MG63 (cell line): ENCODE data around the gene ZSWIM6. TPM values are rescaled to one million over a fixed set of nuclear protein-coding genes. Genes with fewer than 3 reads are reported as not detected.
"Not testable (repeated sequence)": the region's sequence is repeated elsewhere in the genome, so short reads cannot be mapped to it uniquely, and the experiment has no call there.

Source experiments
- DNase-seq: peaks from one replicate; pipeline ENCODE4 v3.0.0-alpha.2; 2020
- H3K27me3 ChIP-seq: fragments of 250-450 bp; sonication (Bioruptor Pico); 2 replicates; pipeline ENCODE4 v1.5.1; 2020; ENCODE audit warnings: mild to moderate bottlenecking, moderate library complexity
- H3K36me3 ChIP-seq: fragments of 250-450 bp; sonication (Bioruptor Pico); 2 replicates; pipeline ENCODE4 v1.5.1; 2020; ENCODE audit warnings: mild to moderate bottlenecking, moderate library complexity
- H3K4me3 ChIP-seq: fragments of 250-450 bp; sonication (Bioruptor Pico); 2 replicates; pipeline ENCODE4 v1.5.1; 2020; ENCODE audit warnings: mild to moderate bottlenecking, moderate library complexity
- H3K9me3 ChIP-seq: fragments of 250-450 bp; sonication (Bioruptor Pico); 2 replicates; pipeline ENCODE4 v1.5.1; 2020; ENCODE audit warnings: mild to moderate bottlenecking, moderate library complexity
- total RNA-seq: library from RNA; depleted of rRNA; stranded (reverse); fragments of >200 nt; shearing (Covaris generic); gene quantifications from 2 replicates; pipeline ENCODE4 v1.2.3, GENCODE V29; 2014; ENCODE audit warnings: low replicate concordance

Gene ZSWIM6
- total RNA-seq, 1 experiment from 2014 or later, result 3.3 TPM

GRCh38 chr5:61406497-61406896, 74.4 kb downstream of the ZSWIM6 start:
- DNase-seq, H3K9me3 ChIP-seq, H3K4me3 ChIP-seq, H3K27me3 ChIP-seq, H3K36me3 ChIP-seq: not testable (repeated sequence)

DNA sequence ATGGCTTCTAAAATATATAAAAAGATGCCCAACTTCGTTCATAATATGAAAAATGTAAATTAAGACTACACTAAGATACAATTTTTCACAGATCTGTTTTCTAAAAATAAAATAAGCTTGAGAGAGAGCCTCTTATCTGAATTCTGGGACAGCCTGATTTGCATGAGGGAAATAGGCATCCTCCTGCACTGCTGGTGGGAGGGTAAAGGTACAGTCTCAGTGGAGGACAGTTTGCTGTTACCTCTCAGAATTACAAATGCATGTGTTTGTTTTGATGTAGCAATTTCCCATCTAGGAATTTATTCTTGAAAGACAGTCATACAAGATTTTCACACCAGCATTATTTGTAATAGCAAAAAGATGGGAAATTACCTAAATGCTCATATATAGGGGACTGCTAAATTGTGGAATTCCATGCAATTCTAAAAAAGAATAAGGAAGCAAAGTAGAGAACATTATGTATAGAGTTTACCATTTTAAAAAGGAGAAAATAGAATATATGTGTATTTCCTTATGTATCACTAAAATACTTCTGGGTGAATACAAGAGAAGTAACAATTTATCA, 75.7 kb downstream of the ZSWIM6 start:
- Histone ChIP-seq H3K9me3 (no peaks in the 10 kb centered on the region), H3K4me3 (no peak overlapping the region), H3K36me3 (no peaks in the 10 kb centered on the region; the same call in 1 of the 2 replicates), H3K27me3 (no peaks in the 10 kb centered on the region)
- no peak for DNase-seq

DNA sequence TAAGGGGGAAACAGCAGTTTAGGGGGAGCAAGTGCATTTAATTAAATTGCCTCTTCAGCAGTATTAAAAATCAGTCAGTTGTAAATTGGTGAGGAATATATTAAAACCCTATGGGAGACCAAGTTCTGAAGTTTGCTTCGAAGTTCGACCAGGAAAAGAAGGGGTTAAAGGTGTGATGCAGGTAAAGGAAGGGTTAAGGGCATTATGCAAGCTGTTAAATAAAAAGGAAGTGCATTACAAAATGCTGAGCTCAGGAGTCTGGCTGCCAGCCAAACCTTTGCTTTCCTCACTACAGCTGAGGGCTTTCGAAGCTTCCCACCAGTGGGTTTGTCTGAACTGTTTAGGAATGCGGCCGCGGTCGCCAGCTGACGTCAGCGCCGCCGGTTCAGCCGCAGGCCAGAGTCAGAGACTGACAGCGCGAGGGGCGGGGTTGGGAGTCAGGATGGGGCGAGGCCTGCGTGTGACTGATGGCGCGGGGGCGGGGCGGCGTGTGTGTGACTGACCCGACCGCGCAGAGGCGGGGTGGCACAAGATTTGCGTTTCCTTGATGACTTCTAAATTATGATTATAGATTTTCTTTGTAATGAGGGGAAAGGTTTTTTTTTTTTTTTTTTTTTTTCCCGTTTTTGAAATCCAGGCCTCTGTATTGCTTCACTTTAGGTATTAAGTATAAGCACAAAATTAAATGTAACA, 76.6 kb downstream of the ZSWIM6 start:
- Histone ChIP-seq H3K4me3 (peak overlapping the region; percentile 18), H3K27me3 (no peaks in the 10 kb centered on the region), H3K9me3 (no peaks in the 10 kb centered on the region), H3K36me3 (no peaks in the 10 kb centered on the region; the same call in 1 of the 2 replicates)
- DNase-seq, result peak; percentile 99

DNA sequence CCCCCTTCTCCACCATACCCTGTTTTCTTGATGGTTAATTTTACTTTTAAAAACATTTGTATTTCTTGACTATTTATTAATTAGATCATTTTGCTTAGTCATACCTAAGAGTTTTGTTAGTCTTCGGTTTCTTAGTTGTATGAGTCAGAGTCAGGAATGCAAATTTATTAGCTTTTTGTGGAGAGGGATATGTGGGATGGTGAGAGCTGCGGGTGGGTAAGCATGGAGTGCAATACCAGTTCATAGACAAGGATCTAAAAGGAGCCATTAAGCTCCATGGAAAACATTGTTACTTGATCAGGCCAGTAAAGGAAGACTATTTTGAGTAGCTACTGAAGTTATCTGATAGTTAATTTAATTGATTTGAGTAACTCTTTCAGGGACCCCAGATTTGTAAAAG, 77.5 kb downstream of the ZSWIM6 start:
- Histone ChIP-seq H3K36me3 (no peaks in the 10 kb centered on the region; the same call in 1 of the 2 replicates), H3K27me3 (no peaks in the 10 kb centered on the region), H3K9me3 (no peaks in the 10 kb centered on the region), H3K4me3 (peak overlapping the region; percentile 18)
- DNase-seq, result peak; percentile 53

- no peaks in the 10 kb centered on the region for H3K9me3 ChIP-seq
- H3K4me3 ChIP-seq, result no peak overlapping the region
- DNase-seq, result no peak
- H3K27me3 ChIP-seq, result no peaks in the 10 kb centered on the region
- H3K36me3 ChIP-seq, result no peaks in the 10 kb centered on the region; the same call in 1 of the 2 replicates
Measured at GRCh38 chr5:61410811-61411210, 78.8 kb downstream of the ZSWIM6 start.

DNA sequence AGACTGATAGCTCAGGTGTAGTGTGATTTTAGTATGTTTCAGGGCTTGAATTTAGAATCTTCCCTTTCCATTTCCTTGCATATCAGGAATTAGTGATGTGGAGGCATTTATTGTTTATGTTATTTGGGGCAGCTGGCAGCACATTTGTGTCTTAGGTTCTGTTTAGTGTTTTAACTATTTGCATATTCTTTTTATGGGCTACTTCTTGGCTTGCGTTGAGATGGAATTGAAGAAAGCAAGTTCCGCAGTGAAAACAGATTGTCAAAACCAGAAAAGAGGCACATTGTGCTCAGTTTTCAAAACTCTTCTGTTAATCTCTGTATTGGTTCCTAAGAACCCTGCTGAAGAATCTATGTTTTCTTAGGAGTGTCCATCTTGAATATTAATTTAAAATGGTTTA, 80.3 kb downstream of the ZSWIM6 start:
- no peak overlapping the region for H3K4me3 ChIP-seq
- H3K9me3 ChIP-seq, result no peaks in the 10 kb centered on the region
- no peaks in the 10 kb centered on the region; the same call in 1 of the 2 replicates for H3K36me3 ChIP-seq
- H3K27me3 ChIP-seq, result no peaks in the 10 kb centered on the region
- no peak for DNase-seq

- not testable (repeated sequence) for H3K27me3 ChIP-seq, H3K9me3 ChIP-seq, H3K36me3 ChIP-seq, H3K4me3 ChIP-seq, DNase-seq
Measured at GRCh38 chr5:61413205-61413604, 81.1 kb downstream of the ZSWIM6 start.

- DNase-seq, result no peak
- no peaks in the 10 kb centered on the region for H3K9me3 ChIP-seq
- H3K27me3 ChIP-seq, result no peaks in the 10 kb centered on the region
- no peaks in the 10 kb centered on the region; the same call in 1 of the 2 replicates for H3K36me3 ChIP-seq
- H3K4me3 ChIP-seq, result no peak overlapping the region
Measured at GRCh38 chr5:61414806-61415205, 82.7 kb downstream of the ZSWIM6 start.

- no peak overlapping the region for H3K4me3 ChIP-seq
- H3K27me3 ChIP-seq, result no peaks in the 10 kb centered on the region
- H3K36me3 ChIP-seq, result no peaks in the 10 kb centered on the region
- DNase-seq, result no peak
- no peaks in the 10 kb centered on the region for H3K9me3 ChIP-seq
Measured at GRCh38 chr5:61416010-61416409, 84.0 kb downstream of the ZSWIM6 start.

DNA sequence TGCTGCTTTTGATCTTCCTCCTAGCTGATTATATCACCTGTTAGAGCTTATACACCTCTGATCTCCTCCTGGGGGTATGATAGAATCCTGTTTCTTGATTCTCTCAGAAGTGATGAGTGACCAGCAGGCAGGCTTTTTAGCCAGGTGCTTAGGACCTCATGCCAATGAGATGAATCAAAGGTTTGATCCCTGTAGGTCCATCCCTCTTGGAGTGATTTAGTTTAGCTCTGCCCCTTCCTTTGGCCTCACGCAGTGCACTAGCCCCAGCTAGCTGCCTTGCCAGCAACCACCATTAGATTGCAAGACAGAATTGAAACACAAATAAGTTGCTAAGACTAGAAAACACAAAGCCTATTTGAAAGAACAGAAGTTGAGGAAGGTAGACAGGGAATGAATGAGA, 84.4 kb downstream of the ZSWIM6 start:
- Histone ChIP-seq H3K27me3 (no peaks in the 10 kb centered on the region), H3K9me3 (no peaks in the 10 kb centered on the region; the same call in 1 of the 2 replicates), H3K4me3 (no peak overlapping the region), H3K36me3 (no peaks in the 10 kb centered on the region)
- DNase-seq, result no peak

DNA sequence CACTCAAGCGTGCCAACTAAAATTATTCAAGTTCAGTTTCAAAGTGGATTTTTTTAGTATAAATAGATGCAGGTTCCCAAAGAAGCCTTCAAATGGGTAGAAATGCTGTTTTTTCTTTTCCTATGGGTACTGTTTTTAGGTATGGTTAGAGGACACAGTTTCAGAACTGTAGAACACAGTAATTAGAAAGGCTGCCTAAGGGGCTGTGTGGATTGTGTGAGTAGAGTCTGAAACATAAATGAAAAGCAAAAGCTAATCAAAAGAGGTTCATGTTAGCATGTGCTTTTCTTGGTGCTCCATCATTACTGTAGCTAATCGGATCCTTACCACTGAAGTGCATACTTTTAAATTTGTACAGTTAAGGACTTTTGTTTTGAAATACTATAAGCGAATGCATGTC, 85.3 kb downstream of the ZSWIM6 start:
- no peak for DNase-seq
- Histone ChIP-seq H3K27me3 (no peaks in the 10 kb centered on the region), H3K36me3 (no peaks in the 10 kb centered on the region), H3K9me3 (no peaks in the 10 kb centered on the region; the same call in 1 of the 2 replicates), H3K4me3 (no peak overlapping the region)

- H3K27me3 ChIP-seq, result no peaks in the 10 kb centered on the region
- H3K36me3 ChIP-seq, result no peaks in the 10 kb centered on the region
- H3K4me3 ChIP-seq, result no peak overlapping the region
- H3K9me3 ChIP-seq, result no peaks in the 10 kb centered on the region; the same call in 1 of the 2 replicates
- DNase-seq, result no peak
Measured at GRCh38 chr5:61417851-61418250, 85.8 kb downstream of the ZSWIM6 start.

DNA sequence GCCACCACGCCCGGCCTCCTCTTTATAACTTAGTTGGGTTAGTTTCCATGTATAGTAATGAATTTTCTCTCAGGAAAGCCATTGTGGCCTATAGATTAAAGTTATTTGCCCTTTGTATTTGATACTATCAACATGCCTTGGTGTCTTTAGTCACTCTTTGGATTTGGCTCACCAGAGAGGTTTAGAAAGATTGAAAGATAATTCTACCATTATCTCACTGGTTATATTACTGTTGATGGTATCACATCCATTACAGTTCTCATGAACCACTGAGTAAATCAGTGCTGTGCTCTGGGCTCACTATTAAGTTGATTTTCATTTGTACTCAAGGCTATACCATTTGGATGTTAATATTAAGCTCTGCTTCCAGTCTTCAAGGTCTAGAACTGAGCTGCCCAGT, 87.0 kb downstream of the ZSWIM6 start:
- Histone ChIP-seq H3K4me3 (no peak overlapping the region), H3K36me3 (no peaks in the 10 kb centered on the region), H3K27me3 (no peaks in the 10 kb centered on the region), H3K9me3 (no peaks in the 10 kb centered on the region; the same call in 1 of the 2 replicates)
- DNase-seq, result no peak

DNA sequence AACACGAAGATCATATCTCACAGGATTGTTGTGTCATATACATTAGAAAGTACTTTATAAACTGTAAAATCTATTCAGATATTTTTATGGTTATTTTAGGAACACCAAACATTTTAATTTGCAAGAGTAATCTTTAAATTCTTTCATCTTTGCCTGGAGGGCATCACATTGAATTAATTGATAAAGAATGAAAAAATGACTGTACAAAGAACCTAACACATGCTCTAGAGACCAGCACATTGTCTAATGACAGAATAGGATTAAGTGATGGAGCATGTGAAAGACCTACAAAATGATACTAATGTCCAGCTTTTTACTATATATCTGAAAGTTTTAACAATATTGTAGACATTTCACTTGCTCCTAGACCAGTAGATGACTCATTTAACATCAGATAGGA, 88.0 kb downstream of the ZSWIM6 start:
- no peak overlapping the region for H3K4me3 ChIP-seq
- no peaks in the 10 kb centered on the region; the same call in 1 of the 2 replicates for H3K9me3 ChIP-seq
- no peaks in the 10 kb centered on the region for H3K27me3 ChIP-seq
- DNase-seq, result no peak
- no peaks in the 10 kb centered on the region for H3K36me3 ChIP-seq

DNA sequence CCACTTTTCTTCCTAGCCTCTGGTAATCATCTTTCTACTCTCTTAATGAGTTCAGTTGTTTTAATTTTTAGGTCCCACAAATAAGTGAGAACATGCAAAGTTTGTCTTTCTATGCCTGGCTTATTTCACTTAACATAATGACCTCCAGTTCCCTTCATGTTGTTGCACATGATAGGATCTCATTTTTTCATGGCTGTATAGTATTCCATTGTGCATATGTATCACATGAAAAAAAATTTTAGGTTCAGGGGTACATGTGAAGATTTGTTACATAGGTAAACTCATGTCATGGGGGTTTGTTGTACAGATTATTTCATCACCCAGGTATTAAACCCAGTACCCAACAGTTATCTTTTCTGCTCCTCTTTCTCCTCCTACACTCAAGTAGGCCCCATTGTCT, 89.2 kb downstream of the ZSWIM6 start:
- H3K27me3 ChIP-seq, H3K9me3 ChIP-seq, DNase-seq, H3K4me3 ChIP-seq, H3K36me3 ChIP-seq: not testable (repeated sequence)

GRCh38 chr5:61423487-61424145, 91.6 kb downstream of the ZSWIM6 start:
- Histone ChIP-seq H3K27me3 (no peaks in the 10 kb centered on the region), H3K4me3 (no peak overlapping the region), H3K36me3 (no peaks in the 10 kb centered on the region), H3K9me3 (no peaks in the 10 kb centered on the region; the same call in 1 of the 2 replicates)
- DNase-seq, result no peak

- no peak for DNase-seq
- no peaks in the 10 kb centered on the region; the same call in 1 of the 2 replicates for H3K9me3 ChIP-seq
- no peak overlapping the region for H3K4me3 ChIP-seq
- H3K27me3 ChIP-seq, result no peaks in the 10 kb centered on the region
- H3K36me3 ChIP-seq, result no peaks in the 10 kb centered on the region
Measured at GRCh38 chr5:61425918-61426317, 93.9 kb downstream of the ZSWIM6 start.

GRCh38 chr5:61429906-61430305, 97.8 kb downstream of the ZSWIM6 start:
- no peaks in the 10 kb centered on the region for H3K36me3 ChIP-seq
- H3K27me3 ChIP-seq, result no peaks in the 10 kb centered on the region
- no peak for DNase-seq
- H3K9me3 ChIP-seq, result no peaks in the 10 kb centered on the region
- H3K4me3 ChIP-seq, result no peak overlapping the region
